ENCODE data around the gene SCN3B. TPM values are rescaled to one million over a fixed set of nuclear protein-coding genes. Genes with fewer than 3 reads are reported as not detected.
A peak's percentile ranks its signal among the peaks of the same experiment; 100 is the strongest.

The SCN3B gene
- 8.9 TPM for total RNA-seq

DNA sequence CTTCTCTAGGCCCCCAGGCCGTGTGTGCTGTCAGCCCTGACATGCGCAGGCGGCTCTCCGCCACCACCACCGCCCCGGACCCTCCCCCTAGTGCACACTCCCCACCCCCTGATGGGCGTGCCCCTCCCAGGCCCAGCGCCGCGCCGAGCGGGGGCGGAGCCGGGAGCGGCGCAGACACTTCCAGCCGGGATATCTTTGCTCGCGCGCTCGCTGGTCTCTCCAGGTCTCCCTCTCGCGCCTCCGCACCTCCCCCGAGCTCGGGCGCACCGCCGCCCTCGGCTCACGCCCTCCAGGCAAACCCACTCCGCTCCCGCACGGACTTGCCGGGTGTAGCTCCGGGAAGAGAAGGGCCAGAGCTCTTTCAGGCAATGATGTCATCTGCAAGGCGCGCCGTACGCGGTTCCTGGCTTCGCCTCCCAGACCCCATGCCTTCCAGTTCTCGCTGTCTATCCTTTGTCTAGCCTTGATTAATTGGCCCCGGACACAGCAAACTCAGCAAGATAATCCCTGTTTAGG lies at the start of gene SCN3B:
SCN3B (minus strand) TSS at position 59 of the 516 bp plus-strand sequence. CDS start 823 bp downstream, outside the sequence.
- Histone ChIP-seq H3K27ac (ENCODE audit: low read depth, low read length) (peak within 1 kb of the TSS; percentile 99), H3K36me3 (ENCODE audit: control insufficient read depth in 3 of 3, insufficient read depth in 3 of 3, low read length in 3 of 3) (no peaks in the 10 kb centered on the region), H3K4me1 (ENCODE audit: control insufficient read depth in 3 of 3, insufficient read depth in 3 of 3, low read length in 3 of 3) (peaks cover 21 to 37% (median 25%) of the 10 kb centered on the region in 3 donors), H3K4me3 (ENCODE audit: low read length in 3 of 3) (peak within 1 kb of the TSS; percentile 75 to 82 (median 81)), H3K9me3 (ENCODE audit: control insufficient read depth in 3 of 3, low read length in 3 of 3) (no peaks in the 10 kb centered on the region), H3K27me3 (ENCODE audit: control insufficient read depth in 3 of 3, insufficient read depth in 3 of 3, low read length in 3 of 3) (no peaks in the 10 kb centered on the region), H3K9ac (ENCODE audit: low read depth in 1 of 3, low read length in 3 of 3) (peak within 1 kb of the TSS; percentile 71 to 84 (median 77))

- H3K4me3 ChIP-seq (ENCODE audit: low read length in 3 of 3): no peak overlapping the region
- H3K9me3 ChIP-seq (ENCODE audit: control insufficient read depth in 3 of 3, low read length in 3 of 3): no peaks in the 10 kb centered on the region
- H3K27me3 ChIP-seq (ENCODE audit: control insufficient read depth in 3 of 3, insufficient read depth in 3 of 3, low read length in 3 of 3): no peaks in the 10 kb centered on the region
- H3K9ac ChIP-seq (ENCODE audit: low read depth in 1 of 3, low read length in 3 of 3): no peak overlapping the region
- H3K4me1 ChIP-seq (ENCODE audit: control insufficient read depth in 3 of 3, insufficient read depth in 3 of 3, low read length in 3 of 3): peaks cover 6 to 10% (median 8%) of the 10 kb centered on the region in 3 donors
- no peak overlapping the region for H3K27ac ChIP-seq (ENCODE audit: low read depth, low read length)
- H3K36me3 ChIP-seq (ENCODE audit: control insufficient read depth in 3 of 3, insufficient read depth in 3 of 3, low read length in 3 of 3): no peaks in the 10 kb centered on the region
These were observed 48.3 kb upstream of the SCN3B start for GRCh38 chr11:123702696-123703095.

DNA sequence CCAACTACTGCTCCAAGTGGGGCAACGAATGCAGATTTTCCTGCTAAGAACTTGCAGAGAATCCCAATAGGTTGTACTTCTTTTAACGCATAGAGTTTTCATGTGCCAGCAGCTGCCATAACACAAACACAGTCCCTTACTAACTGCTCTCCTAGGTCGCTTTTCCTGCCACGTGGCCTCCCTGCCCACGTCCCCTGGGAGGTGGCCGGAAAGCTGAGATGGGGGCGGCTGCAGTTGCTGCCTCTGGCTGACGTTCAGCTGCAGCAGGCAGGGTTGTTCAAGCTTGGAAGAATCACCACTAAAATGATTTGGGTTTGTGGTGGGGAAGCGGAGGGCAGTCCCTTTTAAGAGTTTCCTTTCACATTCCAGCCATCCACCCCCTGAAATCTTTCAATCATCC lies 47.7 kb upstream of the SCN3B start:
- no peak overlapping the region for H3K4me3 ChIP-seq (ENCODE audit: low read length in 3 of 3)

DNA sequence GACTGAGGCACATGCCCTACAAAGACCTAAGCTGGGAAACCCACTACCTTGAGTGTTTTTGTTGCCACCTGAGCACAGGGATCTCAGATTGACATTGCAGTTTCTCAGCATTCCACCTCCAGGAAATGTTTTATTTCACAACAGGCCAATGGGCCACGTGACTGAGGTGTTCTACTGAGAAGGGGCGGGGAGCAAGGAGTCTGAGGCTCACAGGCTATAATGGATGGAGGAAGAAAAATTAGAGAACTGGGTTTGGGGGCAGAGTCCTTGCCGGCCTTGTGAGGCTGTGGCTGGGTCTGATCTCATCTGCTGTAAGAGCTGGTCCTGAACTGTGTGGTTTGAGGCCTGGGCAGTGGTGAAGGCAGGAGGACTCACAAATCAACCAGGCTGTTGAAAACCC lies 46.3 kb upstream of the SCN3B start:
- Histone ChIP-seq H3K9ac (ENCODE audit: low read depth in 1 of 3, low read length in 3 of 3) (no peak overlapping the region), H3K27ac (ENCODE audit: low read depth, low read length) (no peak overlapping the region), H3K4me1 (ENCODE audit: control insufficient read depth in 3 of 3, insufficient read depth in 3 of 3, low read length in 3 of 3) (peaks cover 6 to 10% (median 8%) of the 10 kb centered on the region in 3 donors), H3K4me3 (ENCODE audit: low read length in 3 of 3) (no peak overlapping the region), H3K9me3 (ENCODE audit: control insufficient read depth in 3 of 3, low read length in 3 of 3) (no peaks in the 10 kb centered on the region), H3K27me3 (ENCODE audit: control insufficient read depth in 3 of 3, insufficient read depth in 3 of 3, low read length in 3 of 3) (no peaks in the 10 kb centered on the region), H3K36me3 (ENCODE audit: control insufficient read depth in 3 of 3, insufficient read depth in 3 of 3, low read length in 3 of 3) (no peaks in the 10 kb centered on the region)

More for the DNA sequence above, 47.7 kb upstream of the SCN3B start:
- Histone ChIP-seq H3K36me3 (ENCODE audit: control insufficient read depth in 3 of 3, insufficient read depth in 3 of 3, low read length in 3 of 3) (no peaks in the 10 kb centered on the region), H3K9ac (ENCODE audit: low read depth in 1 of 3, low read length in 3 of 3) (no peak overlapping the region), H3K27me3 (ENCODE audit: control insufficient read depth in 3 of 3, insufficient read depth in 3 of 3, low read length in 3 of 3) (no peaks in the 10 kb centered on the region), H3K9me3 (ENCODE audit: control insufficient read depth in 3 of 3, low read length in 3 of 3) (no peaks in the 10 kb centered on the region), H3K27ac (ENCODE audit: low read depth, low read length) (no peak overlapping the region), H3K4me1 (ENCODE audit: control insufficient read depth in 3 of 3, insufficient read depth in 3 of 3, low read length in 3 of 3) (peaks cover 6 to 10% (median 8%) of the 10 kb centered on the region in 3 donors)

DNA sequence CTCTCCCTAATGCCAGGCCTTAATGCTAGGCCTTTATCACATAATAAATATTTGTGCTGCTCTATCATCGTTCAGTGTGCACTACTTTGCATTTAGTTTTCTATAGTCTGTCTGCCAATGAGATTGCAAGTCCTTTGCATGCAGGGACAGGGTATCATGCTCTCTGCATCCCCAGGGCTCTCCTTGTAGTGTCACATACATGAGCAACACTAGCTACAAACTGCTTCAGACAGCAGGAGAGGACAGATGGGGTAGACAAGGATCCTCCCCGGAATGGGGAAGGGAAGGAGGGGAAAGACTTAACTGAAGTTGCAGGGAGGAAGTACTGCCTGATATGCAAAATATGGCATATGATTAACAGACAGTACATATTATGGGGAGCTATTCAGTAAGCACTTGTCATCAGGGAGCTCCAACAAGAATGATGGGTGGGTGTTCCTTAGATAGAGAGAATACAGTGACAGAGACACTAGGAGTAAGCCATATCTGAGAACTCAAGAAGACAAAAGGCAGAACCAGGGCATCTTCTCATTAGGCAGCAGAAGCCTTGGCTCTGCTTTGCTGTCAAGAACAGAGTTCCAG lies 44.2 kb upstream of the SCN3B start:
- no peaks in the 10 kb centered on the region for H3K36me3 ChIP-seq (ENCODE audit: control insufficient read depth in 3 of 3, insufficient read depth in 3 of 3, low read length in 3 of 3)
- H3K4me3 ChIP-seq (ENCODE audit: low read length in 3 of 3): no peak overlapping the region
- no peak overlapping the region for H3K27ac ChIP-seq (ENCODE audit: low read depth, low read length)
- H3K9me3 ChIP-seq (ENCODE audit: control insufficient read depth in 3 of 3, low read length in 3 of 3): no peaks in the 10 kb centered on the region
- no peak overlapping the region for H3K9ac ChIP-seq (ENCODE audit: low read depth in 1 of 3, low read length in 3 of 3)
- peaks cover 6 to 10% (median 8%) of the 10 kb centered on the region in 3 donors for H3K4me1 ChIP-seq (ENCODE audit: control insufficient read depth in 3 of 3, insufficient read depth in 3 of 3, low read length in 3 of 3)
- H3K27me3 ChIP-seq (ENCODE audit: control insufficient read depth in 3 of 3, insufficient read depth in 3 of 3, low read length in 3 of 3): no peaks in the 10 kb centered on the region

DNA sequence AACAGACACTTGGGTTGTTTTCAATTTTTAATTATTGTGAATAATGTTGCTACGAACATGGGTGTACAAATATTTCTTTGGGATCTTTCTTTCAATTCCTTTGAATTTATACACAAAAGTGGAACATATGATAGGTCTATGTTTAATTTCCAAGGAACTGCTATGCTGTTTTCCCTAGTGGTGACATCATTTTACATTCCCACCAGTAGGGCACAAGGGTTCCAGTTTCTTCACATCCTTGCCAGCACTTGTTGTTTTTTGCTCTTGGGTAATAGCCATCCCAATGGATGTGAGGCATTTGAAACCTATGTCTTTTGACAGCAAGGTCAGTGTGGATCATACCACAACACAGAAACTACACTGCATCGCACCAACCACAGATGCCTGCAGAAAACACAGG lies 41.8 kb upstream of the SCN3B start:
- no peaks in the 10 kb centered on the region for H3K4me1 ChIP-seq (ENCODE audit: control insufficient read depth in 3 of 3, insufficient read depth in 3 of 3, low read length in 3 of 3)
- H3K9me3 ChIP-seq (ENCODE audit: control insufficient read depth in 3 of 3, low read length in 3 of 3): no peaks in the 10 kb centered on the region
- H3K36me3 ChIP-seq (ENCODE audit: control insufficient read depth in 3 of 3, insufficient read depth in 3 of 3, low read length in 3 of 3): no peaks in the 10 kb centered on the region
- no peak overlapping the region for H3K27ac ChIP-seq (ENCODE audit: low read depth, low read length)
- peaks cover 0 to 3% (median 0%) of the 10 kb centered on the region in 3 donors for H3K27me3 ChIP-seq (ENCODE audit: control insufficient read depth in 3 of 3, insufficient read depth in 3 of 3, low read length in 3 of 3)
- no peak overlapping the region for H3K9ac ChIP-seq (ENCODE audit: low read depth in 1 of 3, low read length in 3 of 3)
- H3K4me3 ChIP-seq (ENCODE audit: low read length in 3 of 3): no peak overlapping the region

GRCh38 chr11:123695231-123695630 lies 40.8 kb upstream of the SCN3B start:
- H3K27ac ChIP-seq (ENCODE audit: low read depth, low read length): no peak overlapping the region
- peaks cover 0 to 3% (median 0%) of the 10 kb centered on the region in 3 donors for H3K27me3 ChIP-seq (ENCODE audit: control insufficient read depth in 3 of 3, insufficient read depth in 3 of 3, low read length in 3 of 3)
- no peaks in the 10 kb centered on the region for H3K4me1 ChIP-seq (ENCODE audit: control insufficient read depth in 3 of 3, insufficient read depth in 3 of 3, low read length in 3 of 3)
- no peak overlapping the region for H3K4me3 ChIP-seq (ENCODE audit: low read length in 3 of 3)
- no peaks in the 10 kb centered on the region for H3K36me3 ChIP-seq (ENCODE audit: control insufficient read depth in 3 of 3, insufficient read depth in 3 of 3, low read length in 3 of 3)
- H3K9me3 ChIP-seq (ENCODE audit: control insufficient read depth in 3 of 3, low read length in 3 of 3): no peaks in the 10 kb centered on the region
- no peak overlapping the region for H3K9ac ChIP-seq (ENCODE audit: low read depth in 1 of 3, low read length in 3 of 3)

DNA sequence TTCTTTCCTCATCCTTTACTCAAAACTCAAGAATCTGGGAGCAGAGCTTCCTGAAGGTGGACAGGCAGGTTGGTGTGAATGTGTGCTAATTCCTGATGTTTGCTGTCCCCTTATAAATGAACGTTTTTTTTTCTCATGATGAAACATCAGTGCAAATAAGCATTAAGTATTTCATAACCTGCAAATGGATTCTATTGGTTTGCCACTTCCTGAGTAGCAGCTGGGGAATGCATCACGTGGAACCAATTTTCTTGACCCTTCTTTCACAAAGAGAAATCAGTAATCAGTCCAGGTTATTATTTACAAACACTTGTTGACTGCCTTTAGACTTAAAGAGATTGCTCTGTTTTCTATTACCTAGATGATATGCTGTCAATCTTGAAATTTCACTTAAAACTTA lies 40.1 kb upstream of the SCN3B start:
- H3K9me3 ChIP-seq (ENCODE audit: control insufficient read depth in 3 of 3, low read length in 3 of 3): no peaks in the 10 kb centered on the region
- no peak overlapping the region for H3K27ac ChIP-seq (ENCODE audit: low read depth, low read length)
- H3K36me3 ChIP-seq (ENCODE audit: control insufficient read depth in 3 of 3, insufficient read depth in 3 of 3, low read length in 3 of 3): no peaks in the 10 kb centered on the region
- H3K27me3 ChIP-seq (ENCODE audit: control insufficient read depth in 3 of 3, insufficient read depth in 3 of 3, low read length in 3 of 3): peaks cover 0 to 3% (median 0%) of the 10 kb centered on the region in 3 donors
- H3K4me1 ChIP-seq (ENCODE audit: control insufficient read depth in 3 of 3, insufficient read depth in 3 of 3, low read length in 3 of 3): no peaks in the 10 kb centered on the region
- H3K4me3 ChIP-seq (ENCODE audit: low read length in 3 of 3): no peak overlapping the region
- no peak overlapping the region for H3K9ac ChIP-seq (ENCODE audit: low read depth in 1 of 3, low read length in 3 of 3)

DNA sequence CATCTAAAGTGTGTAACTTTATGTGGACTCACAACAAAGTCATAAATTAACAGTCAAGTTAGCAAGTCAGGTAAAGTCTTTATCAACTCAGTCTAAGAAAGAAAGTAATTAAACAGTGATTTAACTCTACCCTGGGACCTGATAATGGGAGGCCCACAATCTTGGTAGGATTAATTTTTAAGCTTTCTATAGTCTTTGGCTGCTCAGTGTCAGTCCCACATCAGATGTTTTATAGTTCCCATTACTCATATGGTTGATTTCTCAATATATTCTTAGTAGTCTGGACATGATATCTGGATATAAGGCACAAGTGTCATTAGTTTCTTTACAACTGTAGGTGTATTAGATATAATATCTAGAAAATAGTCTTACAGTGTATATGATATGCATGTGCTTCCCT lies 38.5 kb upstream of the SCN3B start:
- Histone ChIP-seq H3K27me3 (ENCODE audit: control insufficient read depth in 3 of 3, insufficient read depth in 3 of 3, low read length in 3 of 3) (peaks cover 0 to 3% (median 0%) of the 10 kb centered on the region in 3 donors), H3K4me3 (ENCODE audit: low read length in 3 of 3) (no peak overlapping the region), H3K9me3 (ENCODE audit: control insufficient read depth in 3 of 3, low read length in 3 of 3) (no peaks in the 10 kb centered on the region), H3K4me1 (ENCODE audit: control insufficient read depth in 3 of 3, insufficient read depth in 3 of 3, low read length in 3 of 3) (no peaks in the 10 kb centered on the region), H3K27ac (ENCODE audit: low read depth, low read length) (no peak overlapping the region), H3K9ac (ENCODE audit: low read depth in 1 of 3, low read length in 3 of 3) (no peak overlapping the region), H3K36me3 (ENCODE audit: control insufficient read depth in 3 of 3, insufficient read depth in 3 of 3, low read length in 3 of 3) (no peaks in the 10 kb centered on the region)

- H3K27me3 ChIP-seq (ENCODE audit: control insufficient read depth in 3 of 3, insufficient read depth in 3 of 3, low read length in 3 of 3): peaks cover 0 to 3% (median 0%) of the 10 kb centered on the region in 3 donors
- H3K9ac ChIP-seq (ENCODE audit: low read depth in 1 of 3, low read length in 3 of 3): no peak overlapping the region
- no peaks in the 10 kb centered on the region for H3K4me1 ChIP-seq (ENCODE audit: control insufficient read depth in 3 of 3, insufficient read depth in 3 of 3, low read length in 3 of 3)
- H3K36me3 ChIP-seq (ENCODE audit: control insufficient read depth in 3 of 3, insufficient read depth in 3 of 3, low read length in 3 of 3): no peaks in the 10 kb centered on the region
- no peak overlapping the region for H3K4me3 ChIP-seq (ENCODE audit: low read length in 3 of 3)
- H3K9me3 ChIP-seq (ENCODE audit: control insufficient read depth in 3 of 3, low read length in 3 of 3): no peaks in the 10 kb centered on the region
- no peak overlapping the region for H3K27ac ChIP-seq (ENCODE audit: low read depth, low read length)
These were observed 36.1 kb upstream of the SCN3B start for GRCh38 chr11:123690485-123690884.
